ENCODE data around the gene ENPP5.

GRCh38 chr6:46137387-46137786 lies 33.4 kb downstream of the ENPP5 start:
- TF ChIP-seq POLR2A (IDR thresholded peaks at IDR 0.05; ENCODE audit: low read depth, low read length) = no peak
- TF ChIP-seq TAF1 (IDR thresholded peaks at IDR 0.05; ENCODE audit: low read depth, low read length) = no peak

All from GM12891 (cell line).